Fibroblast of pulmonary artery (primary cell): ENCODE results near the gene RPL27A.

Experiments used
- DNase-seq: peaks from one replicate; pipeline ENCODE4 v3.0.0-alpha.2; 2010; ENCODE audit warnings: low read depth
- H3K4me3 ChIP-seq: replicated peaks from 2 replicates; pipeline ENCODE4 v1.5.1; 2011; ENCODE audit warnings: low read depth, mild to moderate bottlenecking, control low read depth, low read length, moderate library complexity
- TF ChIP-seq, protein P1 (sequence below): IDR thresholded peaks from 2 replicates; pipeline ENCODE4 v1.5.1; 2011; ENCODE audit warnings: mild to moderate bottlenecking, control low read depth, low read length, inconsistent platforms; ENCODE audit errors: missing control alignments

Gene RPL27A

DNA sequence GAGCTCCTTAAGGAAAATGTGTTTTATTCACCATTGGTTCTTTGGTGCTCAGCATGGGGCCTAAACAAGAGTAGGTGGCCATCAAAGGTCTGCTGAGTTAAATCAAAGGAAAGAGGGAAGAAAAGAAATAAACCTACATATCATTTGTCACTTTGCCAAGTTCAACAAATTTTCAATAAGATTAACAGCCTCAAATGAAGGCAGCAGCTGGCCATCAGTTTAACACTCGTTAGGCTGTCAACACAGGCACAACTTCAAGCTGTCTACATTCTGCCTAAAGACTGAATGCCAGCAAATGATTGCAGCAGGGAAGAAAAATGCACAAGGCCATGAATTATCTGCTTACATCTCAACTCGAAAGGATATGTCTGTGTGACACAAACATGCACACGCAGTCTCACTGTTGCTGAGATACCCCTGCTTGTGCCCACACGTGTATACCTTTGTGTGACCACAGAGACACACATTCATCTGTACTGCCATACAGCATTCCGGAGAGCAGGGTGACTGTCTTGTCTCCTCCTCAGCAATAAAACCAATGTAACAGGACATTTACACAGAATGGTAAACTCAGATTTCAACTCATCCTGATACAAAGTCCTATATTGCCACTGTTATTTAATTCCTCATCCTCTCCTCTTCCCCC lies 40.3 kb upstream of the RPL27A start:
- TF ChIP-seq, protein P1, sequence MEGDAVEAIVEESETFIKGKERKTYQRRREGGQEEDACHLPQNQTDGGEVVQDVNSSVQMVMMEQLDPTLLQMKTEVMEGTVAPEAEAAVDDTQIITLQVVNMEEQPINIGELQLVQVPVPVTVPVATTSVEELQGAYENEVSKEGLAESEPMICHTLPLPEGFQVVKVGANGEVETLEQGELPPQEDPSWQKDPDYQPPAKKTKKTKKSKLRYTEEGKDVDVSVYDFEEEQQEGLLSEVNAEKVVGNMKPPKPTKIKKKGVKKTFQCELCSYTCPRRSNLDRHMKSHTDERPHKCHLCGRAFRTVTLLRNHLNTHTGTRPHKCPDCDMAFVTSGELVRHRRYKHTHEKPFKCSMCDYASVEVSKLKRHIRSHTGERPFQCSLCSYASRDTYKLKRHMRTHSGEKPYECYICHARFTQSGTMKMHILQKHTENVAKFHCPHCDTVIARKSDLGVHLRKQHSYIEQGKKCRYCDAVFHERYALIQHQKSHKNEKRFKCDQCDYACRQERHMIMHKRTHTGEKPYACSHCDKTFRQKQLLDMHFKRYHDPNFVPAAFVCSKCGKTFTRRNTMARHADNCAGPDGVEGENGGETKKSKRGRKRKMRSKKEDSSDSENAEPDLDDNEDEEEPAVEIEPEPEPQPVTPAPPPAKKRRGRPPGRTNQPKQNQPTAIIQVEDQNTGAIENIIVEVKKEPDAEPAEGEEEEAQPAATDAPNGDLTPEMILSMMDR: no peak
- no peak for DNase-seq
- H3K4me3 ChIP-seq: no peak overlapping the region

DNA sequence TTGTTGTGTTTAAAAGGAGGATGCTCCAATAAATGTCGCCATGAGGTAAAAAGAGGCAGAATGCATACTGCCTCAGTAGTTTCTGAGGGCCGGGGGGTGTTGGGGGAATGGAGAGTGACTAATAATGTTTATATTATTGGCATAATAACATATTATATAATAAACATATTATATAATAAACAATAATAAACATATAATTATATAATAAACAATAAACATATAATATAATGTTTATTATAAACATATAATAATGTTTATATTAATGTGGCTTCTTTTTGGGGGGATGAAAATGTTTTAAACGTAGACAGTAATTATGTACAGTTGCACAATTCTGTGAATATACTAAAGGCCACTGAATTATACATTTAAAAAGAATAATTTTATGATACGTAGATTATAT lies 35.7 kb upstream of the RPL27A start:
- no peak overlapping the region for H3K4me3 ChIP-seq
- no peak for DNase-seq
- TF ChIP-seq, protein P1: no peak

DNA sequence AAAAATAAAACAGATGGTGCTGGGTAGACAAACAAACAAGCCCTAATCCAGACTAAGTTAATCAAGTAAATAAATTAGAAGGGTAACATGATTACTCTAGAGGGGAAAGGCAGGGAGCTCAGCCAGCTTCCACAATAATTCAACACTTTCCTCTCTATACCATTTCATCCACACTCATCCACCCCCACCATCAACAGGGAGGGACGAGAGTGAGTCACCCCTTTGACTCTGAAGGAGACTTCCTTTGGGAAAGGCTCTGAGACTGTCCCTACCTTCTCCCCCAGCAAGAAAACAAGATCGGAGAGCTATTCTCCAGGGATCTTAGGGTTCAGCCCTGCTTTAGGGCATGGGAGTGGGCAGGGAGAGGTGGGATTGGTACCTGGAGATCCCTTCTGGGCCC lies 33.2 kb upstream of the RPL27A start:
- TF ChIP-seq, protein P1: no peak
- DNase-seq: peak; percentile 55
- no peak overlapping the region for H3K4me3 ChIP-seq

DNA sequence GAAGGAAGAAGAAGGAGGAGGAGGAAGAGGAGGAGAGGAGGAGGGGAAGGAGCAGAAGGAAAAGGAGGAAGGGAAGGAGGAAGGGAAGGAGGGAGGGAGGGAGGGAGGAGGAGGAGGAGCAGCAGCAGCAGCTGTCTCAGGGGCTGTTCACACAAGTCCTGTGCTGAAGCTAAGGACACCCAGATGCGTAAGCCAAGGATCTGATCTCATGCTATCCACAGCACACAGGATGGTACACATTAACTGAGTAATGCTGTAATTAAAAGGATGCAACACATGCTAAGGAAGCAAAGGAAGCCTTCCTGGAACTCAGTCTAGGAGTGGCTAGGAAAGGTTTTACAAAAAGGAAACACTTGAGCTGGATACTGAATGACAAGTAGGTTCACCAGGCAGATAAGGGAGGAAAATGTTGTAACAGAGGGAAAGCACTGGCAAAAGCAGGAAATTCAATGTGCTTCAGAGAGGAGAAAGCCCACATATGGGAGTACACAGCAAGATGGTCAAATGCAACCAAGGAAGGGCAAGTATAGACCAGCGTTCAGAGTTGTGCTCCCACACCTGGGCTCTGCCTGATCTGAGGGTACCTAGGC lies 32.1 kb upstream of the RPL27A start:
- DNase-seq: peak; percentile 52
- TF ChIP-seq, protein P1: no peak
- H3K4me3 ChIP-seq: no peak overlapping the region

DNA sequence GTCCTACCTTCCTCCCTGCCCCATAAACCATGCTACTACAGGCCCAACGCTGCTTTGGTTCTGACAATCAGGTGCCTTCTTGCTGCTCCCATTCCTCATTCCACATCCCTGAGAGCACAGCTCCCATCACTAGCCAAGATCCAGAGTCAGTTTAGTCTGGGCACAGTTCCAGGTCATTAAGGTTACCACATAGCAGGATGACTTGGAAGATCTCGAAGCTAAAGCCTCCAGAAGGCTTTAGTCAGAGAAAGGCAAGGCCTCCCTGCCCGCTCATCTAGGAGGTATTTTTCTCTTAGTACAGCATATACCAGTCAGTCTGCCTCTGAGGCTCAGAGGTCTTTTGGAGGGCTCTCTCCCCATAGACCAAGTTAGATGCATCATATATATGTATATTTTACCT lies 30.5 kb upstream of the RPL27A start:
- TF ChIP-seq, protein P1: no peak
- no peak overlapping the region for H3K4me3 ChIP-seq
- peak; percentile 79 for DNase-seq

DNA sequence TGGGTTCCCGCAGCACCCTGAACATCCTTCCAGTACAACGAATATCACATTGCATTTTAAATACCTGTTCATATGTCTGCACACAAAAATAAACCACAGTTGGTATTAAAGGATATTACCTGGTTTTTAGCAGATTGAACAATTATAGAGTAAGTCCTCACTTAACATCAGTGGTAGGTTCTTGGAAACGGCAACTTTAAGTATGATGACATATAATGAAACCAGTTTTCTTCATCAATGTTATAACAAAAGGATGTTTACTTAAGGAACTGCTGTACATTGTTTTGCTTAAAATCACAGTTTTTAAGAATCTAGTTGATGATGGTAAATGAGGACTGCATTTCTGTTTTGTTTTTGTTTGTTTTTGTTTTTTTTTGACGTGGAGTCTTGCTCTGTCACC lies 28.1 kb upstream of the RPL27A start:
- H3K4me3 ChIP-seq: no peak overlapping the region
- no peak for DNase-seq
- TF ChIP-seq, protein P1: no peak

DNA sequence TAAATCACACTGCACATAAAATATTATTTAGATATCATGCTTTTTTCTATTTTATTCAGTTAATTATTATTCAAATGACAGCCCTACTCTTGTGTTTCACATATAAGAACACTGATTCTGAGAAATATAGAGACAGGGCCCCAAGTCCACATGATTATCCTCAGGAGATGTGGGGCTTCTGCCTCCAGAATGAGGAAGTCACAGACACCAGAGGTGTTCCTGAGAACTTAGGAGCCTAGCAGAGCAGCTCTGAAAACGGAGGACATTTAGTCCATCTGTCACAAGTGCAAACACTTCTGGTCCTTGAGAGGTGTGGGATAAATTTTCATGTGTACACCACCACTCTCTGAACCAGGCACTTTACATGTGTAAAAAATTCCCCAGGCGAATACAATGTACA lies 26.3 kb upstream of the RPL27A start:
- DNase-seq: no peak
- H3K4me3 ChIP-seq: no peak overlapping the region
- TF ChIP-seq, protein P1: no peak
